HepG2 (cell line): ENCODE data around the gene DEDD2. TPM values are rescaled to one million over a fixed set of nuclear protein-coding genes. Genes with fewer than 3 reads are reported as not detected.

Experiments
- ATAC-seq: fragments of 200-7000 bp; cut with Tn5 transposase; 3 replicates; pipeline ENCODE4 v1.9.1; 2020; ENCODE audit warnings: mild to moderate bottlenecking, moderate library complexity
- BruUV-seq: library from RNA; stranded (reverse); fragments of 400-500 nt; replicated peaks from 2 replicates; lab custom pipeline; 2021; lab: Mats Ljungman, UMichigan
- CTCF ChIA-PET: fragments of 300-600 bp; formaldehyde crosslinking; extraction: SDS; loops from one replicate; lab custom pipeline; 2021; ENCODE audit warnings: low total read pairs, inconsistent platforms, low intra/inter-chr PET ratio; lab: Yijun Ruan, JAX
- POLR2A ChIA-PET: fragments of 350-600 bp; sonication (Branson Sonifier 250); formaldehyde crosslinking; loops from one replicate; lab custom pipeline; 2020; ENCODE audit warnings: antibody characterized with exemption, inconsistent platforms; lab: Yijun Ruan, JAX
- DNase-seq: peaks from one replicate; pipeline ENCODE4 v3.0.0-alpha.2; 2015; ENCODE audit warnings: low spot score
- FAIRE-seq: peaks from 3 replicates; lab custom pipeline; 2011; peaks lifted over from hg19 to GRCh38; lab: Jason Lieb, UNC
- H2AFZ ChIP-seq: one replicate; pipeline ENCODE4 v1.6.1; 2011; ENCODE audit warnings: low read length, inconsistent platforms
- H3K27ac ChIP-seq: fragments of 300-600 bp; 3 replicates; pipeline ENCODE4 v1.8.0; 2011; ENCODE audit warnings: mixed run types, mild to moderate bottlenecking, mixed read lengths, low read length, inconsistent platforms; ENCODE audit not compliant: insufficient read depth; ENCODE audit errors: extremely low read length
- H3K27me3 ChIP-seq, 2 experiments: fragments of 200-600 bp in 1 of 2; 2 replicates in 1 of 2; 3 replicates in 1 of 2; pipeline versions ENCODE4 v1.6.0 to v1.8.0; 2011; ENCODE audit warnings: low read length in 2 of 2, mild to moderate bottlenecking in 2 of 2, moderate library complexity in 2 of 2, inconsistent platforms in 1 of 2; ENCODE audit not compliant: insufficient read depth in 2 of 2, control insufficient read depth in 1 of 2
- H3K36me3 ChIP-seq, 2 experiments: fragments of 200-600 bp in 1 of 2; replicated peaks in 1 of 2; 2 replicates in 1 of 2; 3 replicates in 1 of 2; pipeline versions ENCODE4 v1.5.1 to v1.8.0; 2011; ENCODE audit warnings: low read length in 2 of 2, inconsistent platforms in 1 of 2; ENCODE audit not compliant: insufficient read depth in 2 of 2, control insufficient read depth in 1 of 2
- H3K4me1 ChIP-seq: 2 replicates; pipeline ENCODE4 v1.5.1; 2012; ENCODE audit warnings: low read length, inconsistent platforms; ENCODE audit not compliant: insufficient read depth
- H3K4me2 ChIP-seq: 2 replicates; pipeline ENCODE4 v1.6.0; 2011; ENCODE audit warnings: low read depth, low read length, inconsistent platforms
- H3K4me3 ChIP-seq, 3 experiments: fragments of 200-600 bp in 1 of 3; sonication (generic), shearing (Covaris generic) in 1 of 3; replicated peaks in 1 of 3; 2 replicates each; pipeline ENCODE4 v1.5.1; 2011 to 2016; ENCODE audit warnings: low read length in 3 of 3, inconsistent platforms in 2 of 3, low read depth in 2 of 3, mild to moderate bottlenecking in 2 of 3, control low read depth in 1 of 3, mixed read lengths in 1 of 3; ENCODE audit not compliant: insufficient read depth in 1 of 3
- H3K79me2 ChIP-seq: one replicate; pipeline ENCODE4 v1.6.1; 2011; ENCODE audit warnings: low read length, inconsistent platforms; ENCODE audit not compliant: insufficient read depth
- H3K9ac ChIP-seq: 2 replicates; pipeline ENCODE4 v1.6.0; 2011; ENCODE audit warnings: mild to moderate bottlenecking, low read depth, low read length, inconsistent platforms; ENCODE audit not compliant: insufficient read depth
- H3K9me3 ChIP-seq: 2 replicates; pipeline ENCODE4 v1.5.1; 2012; ENCODE audit warnings: mild to moderate bottlenecking, low read length
- H4K20me1 ChIP-seq: 2 replicates; pipeline ENCODE4 v1.6.0; 2011; ENCODE audit warnings: inconsistent platforms, mild to moderate bottlenecking, low read length, moderate library complexity; ENCODE audit not compliant: insufficient read depth
- CSRNP1 ChIP-seq: sonication (generic); formaldehyde crosslinking; IDR thresholded peaks from 2 replicates; pipeline ENCODE4 v1.8.1; 2023; ENCODE audit warnings: mild to moderate bottlenecking, missing genetic modification reagents
- KMT2A ChIP-seq: sonication (generic); formaldehyde crosslinking; IDR thresholded peaks from 2 replicates; pipeline ENCODE4 v1.4.0; 2020; ENCODE audit warnings: missing genetic modification reagents
- LCORL ChIP-seq, 2 experiments: fragments of 450-650 bp in 1 of 2; sonication (generic) in 1 of 2; formaldehyde crosslinking in 1 of 2; IDR thresholded peaks; 2 replicates each; pipeline versions ENCODE4 v1.5.0 to v1.6.1; 2017 to 2020; ENCODE audit warnings: antibody characterized with exemption in 1 of 2, missing genetic modification reagents in 1 of 2
- NBN ChIP-seq: fragments of 450-650 bp; conservative IDR thresholded peaks from 2 replicates; pipeline ENCODE4 v1.6.1; 2017
- NFRKB ChIP-seq: fragments of 450-650 bp; IDR thresholded peaks from 2 replicates; pipeline ENCODE4 v1.6.1; 2017
- SMARCE1 ChIP-seq: fragments of 450-650 bp; IDR thresholded peaks from 2 replicates; pipeline ENCODE4 v1.6.1; 2017; ENCODE audit warnings: borderline replicate concordance
- SP2 ChIP-seq: sonication (generic); formaldehyde crosslinking; IDR thresholded peaks from 2 replicates; pipeline ENCODE4 v1.5.1; 2020; ENCODE audit warnings: mild to moderate bottlenecking, missing genetic modification reagents
- ZKSCAN8 ChIP-seq: IDR thresholded peaks from 2 replicates; pipeline ENCODE4 v1.6.1; 2016; ENCODE audit warnings: borderline replicate concordance, missing genetic modification reagents, missing compliant biosample characterization
- ZNF256 ChIP-seq: sonication (generic); formaldehyde crosslinking; conservative IDR thresholded peaks from 2 replicates; pipeline ENCODE4 v1.4.0; 2020; ENCODE audit warnings: missing genetic modification reagents
- ZNF260 ChIP-seq: sonication (generic); formaldehyde crosslinking; IDR thresholded peaks from 2 replicates; pipeline ENCODE4 v1.4.0; 2020; ENCODE audit warnings: missing genetic modification reagents, low read depth, mild to moderate bottlenecking, borderline replicate concordance
- ZNF512B ChIP-seq: sonication (generic); formaldehyde crosslinking; IDR thresholded peaks from 2 replicates; pipeline ENCODE4 v1.5.1; 2020; ENCODE audit warnings: missing genetic modification reagents, mild to moderate bottlenecking, borderline replicate concordance
- ZUFSP ChIP-seq: sonication (generic); formaldehyde crosslinking; IDR thresholded peaks from 2 replicates; pipeline ENCODE4 v1.9.0; 2021; ENCODE audit warnings: missing genetic modification reagents, mild to moderate bottlenecking, borderline replicate concordance
- WGBS: methylation state at CpG from one replicate; pipeline ENCODE4 v1.1.6; 2017; ENCODE audit warnings: low lambda C conversion rate; 5-methylcytosine and 5-hydroxymethylcytosine counted together
- in situ Hi-C: cut with HindIII; loops from 2 replicates; pipeline ENCODE4 v1.10.0; 2017; ENCODE audit warnings: low pct_unique_long_range_greater_than_20kb; ENCODE audit not compliant: extremely low pct_ligation_motif_present
- intact Hi-C: fragments of 100-400 bp; cut with micrococcal nuclease; formaldehyde crosslinking; loops from one replicate; pipeline ENCODE4 v1.10.0; 2022; ENCODE audit not compliant: unreplicated experiment
- polyA plus RNA-seq, 8 experiments: library from polyadenylated mRNA; depleted of rRNA in 3 of 8; stranded (reverse) in 7 of 8; unstranded in 1 of 8; fragments of >200 nt; fragmentation: Illumina TruSeq in 4 of 8; extraction: Trizol in 4 of 8; gene quantifications; 2 replicates each; pipeline versions ENCODE4 v1.2.1 to v1.2.3, GENCODE V29; 2011 to 2016; ENCODE audit warnings: low read depth in 4 of 8, missing spikeins in 1 of 8, mixed read lengths in 1 of 8; ENCODE audit not compliant: insufficient read depth in 1 of 8
- total RNA-seq, 5 experiments: library from RNA; depleted of rRNA; stranded (reverse); fragments of >200 nt; fragmentation: Illumina TruSeq; extraction: Trizol; gene quantifications; 2 replicates each; pipeline ENCODE4 v1.2.3, GENCODE V29; 2016; ENCODE audit warnings: low read depth in 1 of 5

The DEDD2 gene
- total and polyA plus RNA-seq, 2 of the 13 experiments (the other 11 are each of a cell fraction or from before 2014, with no cell fraction given): 19.2 to 24.7 TPM

GRCh38 chr19:42161616-42162263, 55.7 kb downstream of the DEDD2 start:
- ATAC-seq: no peak
- Histone ChIP-seq H3K4me2 (no peak overlapping the region), H3K4me1 (peaks cover 9% of the 10 kb centered on the region; the same call in 1 of the 2 replicates), H3K79me2 (no peaks in the 10 kb centered on the region), H3K9ac (no peak overlapping the region), H3K27ac (no peak overlapping the region), H3K4me3 (no peak overlapping the region), H3K27me3 (peaks cover 6 to 47% of the 10 kb centered on the region in 2 experiments; a peak in 3 of 5 replicates), H3K36me3 (no peaks in the 10 kb centered on the region), H2AFZ (no peak overlapping the region), H4K20me1 (no peaks in the 10 kb centered on the region), H3K9me3 (no peaks in the 10 kb centered on the region)
- intact Hi-C loops (no loop called here), in situ Hi-C loops (no loop called here)
- BruUV-seq: no TSS peak
- ChIA-PET CTCF (no interaction called here), POLR2A (no interaction called here)
- WGBS: 41% methylated on average over 18 of the region's 21 CpGs
- no peak for FAIRE-seq
- no peak for DNase-seq
- no peak for TF ChIP-seq ZKSCAN8

- no peak overlapping the region for H3K4me3 ChIP-seq
- no TSS peak for BruUV-seq
- 14% methylated on average over 7 of the region's 7 CpGs for WGBS
- H2AFZ ChIP-seq: no peak overlapping the region
- in situ Hi-C loops (no loop called here), intact Hi-C loops (no loop called here)
- CTCF ChIA-PET: no interaction called here
- FAIRE-seq (no peak), DNase-seq (no peak), ATAC-seq (no peak)
- no peaks in the 10 kb centered on the region for H3K79me2 ChIP-seq
- H3K4me1 ChIP-seq: peaks cover 9% of the 10 kb centered on the region; the same call in 1 of the 2 replicates
- POLR2A ChIA-PET: no interaction called here
- no peak overlapping the region for H3K9ac ChIP-seq
- H3K27ac ChIP-seq: no peak overlapping the region
- no peaks in the 10 kb centered on the region for H3K9me3 ChIP-seq
- H4K20me1 ChIP-seq: no peaks in the 10 kb centered on the region
- H3K36me3 ChIP-seq: no peaks in the 10 kb centered on the region
- peaks cover 6 to 53% of the 10 kb centered on the region in 2 experiments; a peak in 3 of 5 replicates for H3K27me3 ChIP-seq
- H3K4me2 ChIP-seq: no peak overlapping the region
- TF ChIP-seq CSRNP1 (CRISPR knock-in tag) (no peak), NBN (no peak), SP2 (no peak), ZNF512B (CRISPR knock-in tag) (no peak), NFRKB (no peak), LCORL (IDR thresholded peaks at IDR 0.05) (no peak), LCORL (CRISPR knock-in tag; IDR thresholded peaks at IDR 0.05) (no peak), ZNF256 (CRISPR knock-in tag) (no peak), SMARCE1 (no peak), ZUFSP (CRISPR knock-in tag) (no peak), KMT2A (CRISPR knock-in tag) (no peak), ZNF260 (CRISPR knock-in tag) (no peak)
These were observed 57.5 kb downstream of the DEDD2 start for GRCh38 chr19:42159942-42160341.
